ENCODE results near the gene PHACTR1.
"Not testable (repeated sequence)": the region's sequence is repeated elsewhere in the genome, so short reads cannot be mapped to it uniquely, and the experiment has no call there.

Gene PHACTR1

GRCh38 chr6:13120483-13121482 lies 404.2 kb downstream of the PHACTR1 start:
- H3K4me3 ChIP-seq (ENCODE audit: control insufficient read depth, low read depth, low read length): no peak overlapping the region
- no peak for DNase-seq (ENCODE audit: low read depth)
- TF ChIP-seq CTCF (IDR thresholded peaks at IDR 0.05; ENCODE audit: control insufficient read depth, insufficient read depth, low read depth, low read length, missing control alignments): no peak

- no peak for TF ChIP-seq CTCF (IDR thresholded peaks at IDR 0.05; ENCODE audit: control insufficient read depth, insufficient read depth, low read depth, low read length, missing control alignments)
- DNase-seq (ENCODE audit: low read depth): no peak
- no peak overlapping the region for H3K4me3 ChIP-seq (ENCODE audit: control insufficient read depth, low read depth, low read length)
Observed at GRCh38 chr6:13124131-13124530, 407.6 kb downstream of the PHACTR1 start.

- no peak overlapping the region for H3K4me3 ChIP-seq (ENCODE audit: control insufficient read depth, low read depth, low read length)
- TF ChIP-seq CTCF (IDR thresholded peaks at IDR 0.05; ENCODE audit: control insufficient read depth, insufficient read depth, low read depth, low read length, missing control alignments): no peak
- no peak for DNase-seq (ENCODE audit: low read depth)
Observed at GRCh38 chr6:13125841-13126240, 409.3 kb downstream of the PHACTR1 start.

GRCh38 chr6:13131935-13132661 lies 415.5 kb downstream of the PHACTR1 start:
- H3K4me3 ChIP-seq (ENCODE audit: control insufficient read depth, low read depth, low read length): no peak overlapping the region
- no peak for TF ChIP-seq CTCF (IDR thresholded peaks at IDR 0.05; ENCODE audit: control insufficient read depth, insufficient read depth, low read depth, low read length, missing control alignments)
- DNase-seq (ENCODE audit: low read depth): no peak

DNA sequence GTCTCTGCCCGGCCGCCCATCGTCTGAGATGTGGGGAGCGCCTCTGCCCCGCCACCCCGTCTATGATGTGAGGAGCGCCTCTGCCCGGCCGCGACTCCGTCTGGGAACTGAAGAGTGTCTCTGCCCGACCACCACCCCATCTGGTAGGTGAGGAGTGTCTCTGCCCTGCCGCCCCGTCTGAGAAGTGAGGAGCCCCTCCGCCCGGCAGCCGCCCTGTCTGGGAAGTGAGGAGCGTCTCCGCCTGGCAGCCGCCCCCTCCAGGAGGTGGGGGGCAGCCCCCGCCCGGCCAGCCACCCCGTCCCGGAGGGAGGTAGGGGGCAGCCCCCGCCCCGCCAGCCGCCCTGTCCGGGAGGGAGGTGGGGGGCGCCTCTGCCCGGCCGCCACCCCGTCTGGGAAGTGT lies 417.3 kb downstream of the PHACTR1 start:
- H3K4me3 ChIP-seq (ENCODE audit: control insufficient read depth, low read depth, low read length); DNase-seq (ENCODE audit: low read depth): not testable (repeated sequence)

DNA sequence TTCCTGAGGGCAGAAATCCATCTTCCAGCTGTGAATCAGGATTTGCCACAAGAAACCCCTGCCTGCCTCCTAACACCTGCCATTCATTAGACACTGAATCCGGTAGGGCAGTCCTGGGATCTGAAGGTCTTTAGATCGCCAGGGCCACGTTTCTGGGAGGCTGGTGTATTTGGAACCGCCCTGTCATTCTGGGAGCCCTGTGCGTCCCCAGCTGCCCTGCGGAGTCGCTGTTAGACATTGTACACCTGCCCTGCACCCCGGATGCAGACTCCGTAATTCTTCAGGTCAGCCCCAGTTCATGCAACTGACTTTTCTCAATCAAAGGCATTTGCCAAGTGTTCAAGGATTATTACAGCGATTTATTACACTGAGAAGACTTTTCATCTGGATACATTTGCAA lies 418.6 kb downstream of the PHACTR1 start:
- H3K4me3 ChIP-seq (ENCODE audit: control insufficient read depth, low read depth, low read length): no peak overlapping the region
- no peak for DNase-seq (ENCODE audit: low read depth)
- no peak for TF ChIP-seq CTCF (IDR thresholded peaks at IDR 0.05; ENCODE audit: control insufficient read depth, insufficient read depth, low read depth, low read length, missing control alignments)

- no peak for TF ChIP-seq CTCF (IDR thresholded peaks at IDR 0.05; ENCODE audit: control insufficient read depth, insufficient read depth, low read depth, low read length, missing control alignments)
- no peak for DNase-seq (ENCODE audit: low read depth)
- no peak overlapping the region for H3K4me3 ChIP-seq (ENCODE audit: control insufficient read depth, low read depth, low read length)
Observed at GRCh38 chr6:13139119-13139518, 422.6 kb downstream of the PHACTR1 start.

All from AG09309 (cell line).